RWPE1 (cell line): ENCODE results near the gene P2RY6.

Source experiments
- CTCF ChIA-PET: fragments of 350-600 bp; sonication (Branson Sonifier 250); formaldehyde crosslinking; extraction: SDS; loops from one replicate; lab custom pipeline; 2021; lab: Yijun Ruan, JAX
- POLR2A ChIA-PET: fragments of 400-600 bp; formaldehyde crosslinking; extraction: SDS; loops from one replicate; lab custom pipeline; 2020; ENCODE audit warnings: antibody characterized with exemption; ENCODE audit not compliant: low non-redundant PET; lab: Yijun Ruan, JAX
- DNase-seq: peaks from one replicate; pipeline ENCODE4 v3.0.0; 2012; ENCODE audit warnings: low spot score
- H3K27ac ChIP-seq: fragments of 450-650 bp; 2 replicates; pipeline ENCODE4 v1.5.1; 2017
- CTCF ChIP-seq: fragments of 450-650 bp; conservative IDR thresholded peaks from 2 replicates; pipeline ENCODE4 v1.5.1; 2017; ENCODE audit warnings: low read depth, mild to moderate bottlenecking

Gene P2RY6

DNA sequence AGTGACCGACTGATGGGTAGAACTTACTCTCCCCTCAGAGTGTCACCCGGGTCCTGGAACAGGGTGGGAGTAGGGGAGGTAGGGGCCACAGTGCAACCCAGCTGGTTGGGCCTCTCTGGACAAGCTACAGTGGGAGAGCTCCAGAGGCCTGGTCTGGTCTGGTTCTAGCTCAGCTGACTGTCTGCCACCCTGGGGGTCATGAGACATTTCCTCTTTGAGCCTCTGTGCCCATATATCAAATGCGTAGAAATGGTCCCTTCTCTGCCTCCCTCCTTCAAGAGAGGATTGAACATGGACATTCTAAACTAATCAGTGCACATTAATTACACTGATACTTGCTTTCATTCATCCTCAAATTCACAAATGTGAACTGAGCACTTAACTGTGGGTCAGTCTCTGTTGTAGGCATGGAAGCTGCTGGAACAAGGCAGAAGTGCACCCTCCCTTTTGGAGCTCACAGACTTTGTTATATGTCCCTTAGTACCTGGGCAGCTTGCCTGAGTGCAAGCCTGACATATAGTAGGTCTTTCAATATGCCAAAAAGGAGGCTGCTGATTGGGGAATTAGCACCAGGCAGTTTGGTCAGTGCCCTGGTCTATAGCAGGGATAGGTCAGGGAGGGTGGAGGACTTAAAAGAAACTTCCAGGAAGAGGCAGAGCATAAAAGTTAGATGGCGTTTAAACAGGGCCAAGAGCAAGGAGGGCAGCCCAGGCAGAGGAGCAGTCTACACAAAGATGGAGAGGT, 61.7 kb downstream of the P2RY6 start:
- DNase-seq = no peak
- CTCF ChIA-PET = interaction anchor here (1.3 to 5.3 kb wide), 3 partner anchors 20 to 101 kb away, joined by 3 to 79 read pairs (median 16); no protein-coding TSS in a partner anchor
- POLR2A ChIA-PET = no interaction called here
- no peak for TF ChIP-seq CTCF
- H3K27ac ChIP-seq = peak overlapping the region; percentile 73

- POLR2A ChIA-PET = no interaction called here
- H3K27ac ChIP-seq = peak overlapping the region; percentile 73
- CTCF ChIA-PET = interaction anchor here (0.6 to 5.3 kb wide), 15 partner anchors 8 to 546 kb away, joined by 3 to 79 read pairs (median 5); no protein-coding TSS in a partner anchor
- no peak for TF ChIP-seq CTCF
- DNase-seq = peak; percentile 77
Measured at GRCh38 chr11:73334384-73335203, 62.5 kb downstream of the P2RY6 start.

GRCh38 chr11:73335204-73335923, 63.2 kb downstream of the P2RY6 start:
- DNase-seq = peak; percentile 85
- peak; percentile 98 for TF ChIP-seq CTCF

GRCh38 chr11:73337846-73338245, 65.7 kb downstream of the P2RY6 start:
- ChIA-PET CTCF (interaction anchor here (0.6 to 5.3 kb wide), 2 partner anchors 32 to 788 kb away, joined by 4 to 79 read pairs; no protein-coding TSS in a partner anchor), POLR2A (interaction anchor here (0.6 kb wide), 1 partner anchor 24 kb away, joined by 6 read pairs; no protein-coding TSS in a partner anchor)
- no peak for TF ChIP-seq CTCF
- no peak for DNase-seq
- H3K27ac ChIP-seq = no peak overlapping the region

More at GRCh38 chr11:73335204-73335923, 63.2 kb downstream of the P2RY6 start:
- peak overlapping the region; percentile 73 for H3K27ac ChIP-seq
- ChIA-PET POLR2A (no interaction called here), CTCF (interaction anchor here (0.6 to 5.3 kb wide), 33 partner anchors 8 to 1072 kb away, joined by 3 to 79 read pairs (median 4); no protein-coding TSS in a partner anchor)

DNA sequence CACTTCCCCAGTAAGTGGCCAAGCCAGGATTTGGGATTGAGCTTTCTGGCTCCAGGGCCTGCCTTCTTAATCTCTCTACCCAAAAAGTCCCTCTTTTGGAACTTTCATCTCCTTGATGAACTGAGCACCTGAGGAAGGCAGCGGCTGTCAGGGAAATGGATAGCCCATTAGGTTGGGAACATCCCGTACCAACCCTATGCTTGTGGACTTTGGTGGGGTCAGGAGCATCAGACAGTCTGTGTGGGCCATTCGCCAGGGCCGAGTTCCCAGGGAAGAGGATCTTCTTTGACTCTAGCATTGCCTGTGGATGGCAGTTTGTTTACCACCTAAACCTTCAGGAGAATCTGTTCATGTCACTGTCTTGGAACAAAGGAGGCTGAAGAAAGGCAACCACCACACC, 66.1 kb downstream of the P2RY6 start:
- ChIA-PET CTCF (no interaction called here), POLR2A (no interaction called here)
- no peak overlapping the region for H3K27ac ChIP-seq
- TF ChIP-seq CTCF = no peak
- no peak for DNase-seq
